HepG2 (cell line): ENCODE data around the gene CFAP61.

Source experiments
- JUND ChIP-seq: sonication (generic); formaldehyde crosslinking; IDR thresholded peaks from 2 replicates; pipeline ENCODE4 v1.8.0; 2022; ENCODE audit warnings: mild to moderate bottlenecking, missing genetic modification reagents
- RFX5 ChIP-seq: IDR thresholded peaks from 2 replicates; pipeline ENCODE4 v1.6.1; 2011; ENCODE audit warnings: low read depth, low read length, improper control_type of control experiment
- TAF15 ChIP-seq: fragments of 200-400 bp; formaldehyde crosslinking; IDR thresholded peaks from one replicate; pipeline ENCODE4 v1.6.1; 2018; ENCODE audit warnings: mild to moderate bottlenecking, low read depth, low read length; ENCODE audit not compliant: poor library complexity, severe bottlenecking
- TCF12 ChIP-seq, 2 experiments: fragments of 450-650 bp in 1 of 2; sonication (generic) in 1 of 2; formaldehyde crosslinking in 1 of 2; IDR thresholded peaks; 2 replicates each; pipeline versions ENCODE4 v1.6.1 to v1.8.0; 2017 to 2022; ENCODE audit warnings: antibody characterized with exemption in 1 of 2, mild to moderate bottlenecking in 1 of 2, missing genetic modification reagents in 1 of 2, moderate library complexity in 1 of 2
- TF ChIP-seq, protein P1 (sequence below), 2 experiments: IDR thresholded peaks; 2 replicates each; pipeline ENCODE4 v1.6.1; 2011 to 2012; ENCODE audit warnings: low read length in 2 of 2, borderline replicate concordance in 1 of 2, low read depth in 1 of 2, mild to moderate bottlenecking in 1 of 2, moderate library complexity in 1 of 2
- TF ChIP-seq, protein P2 (sequence below): sonication (generic); formaldehyde crosslinking; IDR thresholded peaks from 2 replicates; pipeline ENCODE4 v1.8.0; 2022; ENCODE audit warnings: missing genetic modification reagents, mild to moderate bottlenecking, moderate library complexity, borderline replicate concordance

DNA sequence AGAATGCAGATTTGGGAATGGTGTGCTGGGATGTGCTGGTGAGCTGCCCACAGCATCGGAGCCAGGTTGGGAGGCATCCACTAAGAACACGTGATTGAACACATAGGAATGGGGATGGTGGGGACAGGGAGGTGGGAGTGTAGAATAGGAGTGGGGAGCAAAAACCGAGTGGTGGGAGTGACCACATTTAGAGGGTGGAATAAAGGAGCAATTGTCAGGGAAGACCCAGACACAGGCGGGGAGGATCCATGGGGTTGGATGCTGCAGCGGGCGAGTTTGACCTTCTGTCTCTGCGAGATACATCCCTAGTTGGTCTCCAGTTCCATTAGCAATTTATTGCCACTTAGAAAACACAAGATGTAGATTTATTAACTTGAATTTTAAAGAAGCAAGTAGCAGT, 30.5 kb upstream of the CFAP61 start:
- TF ChIP-seq TAF15, result no peak
- no peak for TF ChIP-seq JUND (CRISPR knock-in tag)
- TF ChIP-seq RFX5, result no peak
- no peak for TF ChIP-seq TCF12 (IDR thresholded peaks at IDR 0.05)
- no peak for TF ChIP-seq TCF12 (CRISPR knock-in tag; IDR thresholded peaks at IDR 0.05)
- TF ChIP-seq, protein P1, sequence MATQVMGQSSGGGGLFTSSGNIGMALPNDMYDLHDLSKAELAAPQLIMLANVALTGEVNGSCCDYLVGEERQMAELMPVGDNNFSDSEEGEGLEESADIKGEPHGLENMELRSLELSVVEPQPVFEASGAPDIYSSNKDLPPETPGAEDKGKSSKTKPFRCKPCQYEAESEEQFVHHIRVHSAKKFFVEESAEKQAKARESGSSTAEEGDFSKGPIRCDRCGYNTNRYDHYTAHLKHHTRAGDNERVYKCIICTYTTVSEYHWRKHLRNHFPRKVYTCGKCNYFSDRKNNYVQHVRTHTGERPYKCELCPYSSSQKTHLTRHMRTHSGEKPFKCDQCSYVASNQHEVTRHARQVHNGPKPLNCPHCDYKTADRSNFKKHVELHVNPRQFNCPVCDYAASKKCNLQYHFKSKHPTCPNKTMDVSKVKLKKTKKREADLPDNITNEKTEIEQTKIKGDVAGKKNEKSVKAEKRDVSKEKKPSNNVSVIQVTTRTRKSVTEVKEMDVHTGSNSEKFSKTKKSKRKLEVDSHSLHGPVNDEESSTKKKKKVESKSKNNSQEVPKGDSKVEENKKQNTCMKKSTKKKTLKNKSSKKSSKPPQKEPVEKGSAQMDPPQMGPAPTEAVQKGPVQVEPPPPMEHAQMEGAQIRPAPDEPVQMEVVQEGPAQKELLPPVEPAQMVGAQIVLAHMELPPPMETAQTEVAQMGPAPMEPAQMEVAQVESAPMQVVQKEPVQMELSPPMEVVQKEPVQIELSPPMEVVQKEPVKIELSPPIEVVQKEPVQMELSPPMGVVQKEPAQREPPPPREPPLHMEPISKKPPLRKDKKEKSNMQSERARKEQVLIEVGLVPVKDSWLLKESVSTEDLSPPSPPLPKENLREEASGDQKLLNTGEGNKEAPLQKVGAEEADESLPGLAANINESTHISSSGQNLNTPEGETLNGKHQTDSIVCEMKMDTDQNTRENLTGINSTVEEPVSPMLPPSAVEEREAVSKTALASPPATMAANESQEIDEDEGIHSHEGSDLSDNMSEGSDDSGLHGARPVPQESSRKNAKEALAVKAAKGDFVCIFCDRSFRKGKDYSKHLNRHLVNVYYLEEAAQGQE (IDR thresholded peaks at IDR 0.05; ENCODE audit: borderline replicate concordance in 1 of 2, low read depth in 1 of 2, low read length in 2 of 2), result no peak
- TF ChIP-seq, protein P2, sequence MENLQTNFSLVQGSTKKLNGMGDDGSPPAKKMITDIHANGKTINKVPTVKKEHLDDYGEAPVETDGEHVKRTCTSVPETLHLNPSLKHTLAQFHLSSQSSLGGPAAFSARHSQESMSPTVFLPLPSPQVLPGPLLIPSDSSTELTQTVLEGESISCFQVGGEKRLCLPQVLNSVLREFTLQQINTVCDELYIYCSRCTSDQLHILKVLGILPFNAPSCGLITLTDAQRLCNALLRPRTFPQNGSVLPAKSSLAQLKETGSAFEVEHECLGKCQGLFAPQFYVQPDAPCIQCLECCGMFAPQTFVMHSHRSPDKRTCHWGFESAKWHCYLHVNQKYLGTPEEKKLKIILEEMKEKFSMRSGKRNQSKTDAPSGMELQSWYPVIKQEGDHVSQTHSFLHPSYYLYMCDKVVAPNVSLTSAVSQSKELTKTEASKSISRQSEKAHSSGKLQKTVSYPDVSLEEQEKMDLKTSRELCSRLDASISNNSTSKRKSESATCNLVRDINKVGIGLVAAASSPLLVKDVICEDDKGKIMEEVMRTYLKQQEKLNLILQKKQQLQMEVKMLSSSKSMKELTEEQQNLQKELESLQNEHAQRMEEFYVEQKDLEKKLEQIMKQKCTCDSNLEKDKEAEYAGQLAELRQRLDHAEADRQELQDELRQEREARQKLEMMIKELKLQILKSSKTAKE, result no peak
